ENCODE data around the gene STAC2.

DNA sequence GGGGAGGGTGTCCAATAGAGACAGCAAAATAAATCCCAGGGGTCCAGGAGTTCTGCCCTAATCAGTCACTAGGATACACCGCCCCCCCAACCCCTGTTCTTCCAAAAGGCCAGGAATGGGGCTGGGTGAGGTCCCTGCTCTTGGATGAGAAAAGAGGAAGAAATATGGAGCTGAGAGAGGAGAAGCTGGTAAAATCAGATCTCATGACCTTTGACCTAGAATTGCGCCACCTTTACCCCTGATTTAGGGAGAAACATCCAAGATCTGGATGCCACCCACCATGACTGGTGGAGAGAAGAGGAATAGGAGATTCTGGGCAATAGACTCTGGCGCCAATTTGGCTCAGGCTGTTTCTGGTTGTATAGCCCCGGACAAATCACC, 27.6 kb downstream of the STAC2 start:
- TF ChIP-seq POLR2AphosphoS5 (IDR thresholded peaks at IDR 0.05; ENCODE audit: borderline replicate concordance, low read depth, low read length) = no peak
- no peak for TF ChIP-seq EZH2 (IDR thresholded peaks at IDR 0.05)
- no peak for TF ChIP-seq FOXP2 (optimal IDR thresholded peaks at IDR 0.05; ENCODE audit: control extremely low read depth, extremely low read length, insufficient read depth)

Measured in SK-N-MC (cell line).